A549 (cell line): Measurements from ENCODE around the gene TGIF1. TPM values are rescaled to one million over a fixed set of nuclear protein-coding genes. Genes with fewer than 3 reads are reported as not detected.

Source experiments
- ATAC-seq, 2 experiments: fragments of 200-7000 bp in 1 of 2; fragments of >200 bp in 1 of 2; cut with Nextera tagmentation in 1 of 2; cut with Tn5 transposase in 1 of 2; 3 replicates each; pipeline versions ENCODE4 v1.8.0 to v1.9.1; 2018 to 2020; ENCODE audit warnings: mild to moderate bottlenecking in 1 of 2, moderate library complexity in 1 of 2
- CTCF ChIA-PET: fragments of 300-600 bp; sonication (Branson Sonifier 250); formaldehyde crosslinking; extraction: SDS; loops from one replicate; lab custom pipeline; 2021; ENCODE audit warnings: antibody characterized with exemption, inconsistent platforms; lab: Yijun Ruan, JAX
- POLR2A ChIA-PET: fragments of 350-600 bp; formaldehyde crosslinking; extraction: SDS; loops from one replicate; lab custom pipeline; 2021; ENCODE audit warnings: antibody characterized with exemption, inconsistent platforms; lab: Yijun Ruan, JAX
- DNase-seq, 2 experiments: peaks; one replicate each; pipeline versions ENCODE4 v3.0.0 to v3.0.0-alpha.2; 2011 to 2016; ENCODE audit warnings: low read depth in 1 of 2, low spot score in 1 of 2
- FAIRE-seq: peaks from 2 replicates; lab custom pipeline; 2011; peaks lifted over from hg19 to GRCh38; lab: Jason Lieb, UNC
- H3K27ac ChIP-seq, 2 experiments: fragments of >200 bp; sonication (Bioruptor Twin); formaldehyde crosslinking; 3 replicates each; pipeline ENCODE4 v1.5.1; 2016 to 2017
- H3K4me1 ChIP-seq: fragments of >200 bp; sonication (Bioruptor Twin); formaldehyde crosslinking; 3 replicates; pipeline ENCODE4 v1.6.1; 2016
- H3K4me2 ChIP-seq: fragments of >200 bp; sonication (Bioruptor Twin); formaldehyde crosslinking; 3 replicates; pipeline ENCODE4 v1.6.1; 2016
- H3K4me3 ChIP-seq: fragments of >200 bp; sonication (Bioruptor Twin); formaldehyde crosslinking; 3 replicates; pipeline ENCODE4 v1.5.1; 2016
- H3K9me3 ChIP-seq: fragments of >200 bp; sonication (Bioruptor Twin); formaldehyde crosslinking; 3 replicates; pipeline ENCODE4 v1.6.1; 2016
- BCL3 ChIP-seq: fragments of >200 bp; sonication (Bioruptor Twin); formaldehyde crosslinking; IDR thresholded peaks from 3 replicates; pipeline ENCODE4 v1.6.1; 2016
- BHLHE40 ChIP-seq: IDR thresholded peaks from 2 replicates; pipeline ENCODE4 v1.6.1; 2012; ENCODE audit warnings: low read depth, low read length, inconsistent platforms
- CBX2 ChIP-seq: fragments of 200-600 bp; sonication (generic); IDR thresholded peaks from 2 replicates; pipeline ENCODE4 v1.6.1; 2016; ENCODE audit warnings: low read depth, mild to moderate bottlenecking, borderline replicate concordance
- CBX8 ChIP-seq: fragments of 200-600 bp; sonication (generic); IDR thresholded peaks from 2 replicates; pipeline ENCODE4 v1.6.1; 2016
- CHD4 ChIP-seq: fragments of 200-600 bp; sonication (generic); IDR thresholded peaks from 2 replicates; pipeline ENCODE4 v1.6.1; 2016; ENCODE audit warnings: antibody characterized with exemption, mild to moderate bottlenecking, borderline replicate concordance
- EHF ChIP-seq: fragments of 250-450 bp; sonication (Bioruptor Pico); IDR thresholded peaks from 2 replicates; pipeline ENCODE4 v1.5.0; 2020; ENCODE audit warnings: mild to moderate bottlenecking
- EHMT2 ChIP-seq: fragments of 200-600 bp; sonication (generic); IDR thresholded peaks from 2 replicates; pipeline ENCODE4 v1.6.1; 2016; ENCODE audit warnings: antibody characterized with exemption, low read depth, mild to moderate bottlenecking, moderate library complexity
- ELK1 ChIP-seq: fragments of 150-350 bp; IDR thresholded peaks from 2 replicates; pipeline ENCODE4 v1.6.1; 2014; ENCODE audit warnings: low read depth, mild to moderate bottlenecking, low read length
- ESRRA ChIP-seq: fragments of 150-350 bp; IDR thresholded peaks from 2 replicates; pipeline ENCODE4 v1.6.1; 2014; ENCODE audit warnings: mild to moderate bottlenecking, low read length, borderline replicate concordance
- FOSB ChIP-seq: fragments of 250-450 bp; sonication (Bioruptor Pico); IDR thresholded peaks from 2 replicates; pipeline ENCODE4 v1.5.0; 2020; ENCODE audit warnings: mild to moderate bottlenecking, moderate library complexity
- GATA3 ChIP-seq: IDR thresholded peaks from 2 replicates; pipeline ENCODE4 v1.6.1; 2012; ENCODE audit warnings: borderline replicate concordance
- HOXA7 ChIP-seq: fragments of 250-450 bp; sonication (Bioruptor Pico); IDR thresholded peaks from 2 replicates; pipeline ENCODE4 v1.5.0; 2020; ENCODE audit warnings: mild to moderate bottlenecking, moderate library complexity
- HOXB13 ChIP-seq: fragments of 250-450 bp; sonication (Bioruptor Pico); IDR thresholded peaks from 2 replicates; pipeline ENCODE4 v1.5.0; 2020; ENCODE audit warnings: low read depth, mild to moderate bottlenecking, moderate library complexity
- HOXB5 ChIP-seq: fragments of 250-450 bp; sonication (Bioruptor Pico); IDR thresholded peaks from 2 replicates; pipeline ENCODE4 v1.5.0; 2020; ENCODE audit warnings: mild to moderate bottlenecking, moderate library complexity
- JUNB ChIP-seq: fragments of >200 bp; sonication (Bioruptor Twin); formaldehyde crosslinking; IDR thresholded peaks from 2 replicates; pipeline ENCODE4 v1.6.1; 2016
- MAFK ChIP-seq: fragments of 450-650 bp; IDR thresholded peaks from 2 replicates; pipeline ENCODE4 v1.6.1; 2014; ENCODE audit not compliant: partially characterized antibody
- MAX ChIP-seq: IDR thresholded peaks from 2 replicates; pipeline ENCODE4 v1.6.1; 2012
- MAZ ChIP-seq: fragments of 150-350 bp; IDR thresholded peaks from 2 replicates; pipeline ENCODE4 v1.6.1; 2014; ENCODE audit warnings: antibody characterized with exemption, low read depth, low read length, borderline replicate concordance
- MYC ChIP-seq: IDR thresholded peaks from 2 replicates; pipeline ENCODE4 v1.6.1; 2012; ENCODE audit warnings: mild to moderate bottlenecking, inconsistent platforms, low read length, improper control_type of control experiment, borderline replicate concordance
- NPAS2 ChIP-seq: fragments of 250-450 bp; sonication (Bioruptor Pico); IDR thresholded peaks from 2 replicates; pipeline ENCODE4 v1.8.0; 2022; ENCODE audit warnings: mild to moderate bottlenecking, moderate library complexity, borderline replicate concordance
- NR3C1 ChIP-seq: fragments of >200 bp; sonication (Bioruptor Twin); formaldehyde crosslinking; IDR thresholded peaks from 3 replicates; pipeline ENCODE4 v1.6.1; 2017
- PBX3 ChIP-seq: IDR thresholded peaks from 2 replicates; pipeline ENCODE4 v1.6.1; 2012
- PHF8 ChIP-seq: fragments of 200-600 bp; sonication (generic); IDR thresholded peaks from 2 replicates; pipeline ENCODE4 v1.6.1; 2016; ENCODE audit warnings: low read depth, mild to moderate bottlenecking, antibody characterized with exemption, moderate library complexity, borderline replicate concordance
- POLR2A ChIP-seq: IDR thresholded peaks from 2 replicates; pipeline ENCODE4 v1.6.1; 2012; ENCODE audit warnings: mild to moderate bottlenecking, low read length
- POLR2AphosphoS2 ChIP-seq: conservative IDR thresholded peaks from 2 replicates; pipeline ENCODE4 v1.6.1; 2012; ENCODE audit warnings: low read length, improper control_type of control experiment, inconsistent platforms
- RAD21 ChIP-seq, 2 experiments: fragments of >200 bp in 1 of 2; sonication (Bioruptor Twin) in 1 of 2; formaldehyde crosslinking in 1 of 2; IDR thresholded peaks in 1 of 2; conservative IDR thresholded peaks in 1 of 2; 2 replicates in 1 of 2; 3 replicates in 1 of 2; pipeline ENCODE4 v1.6.1; 2012 to 2018; ENCODE audit warnings: inconsistent platforms in 1 of 2
- RARB ChIP-seq: fragments of 250-450 bp; sonication (Bioruptor Pico); IDR thresholded peaks from 2 replicates; pipeline ENCODE4 v1.8.0; 2021; ENCODE audit warnings: mild to moderate bottlenecking, moderate library complexity
- REST ChIP-seq: fragments of 200-600 bp; sonication (generic); IDR thresholded peaks from 2 replicates; pipeline ENCODE4 v1.6.1; 2016; ENCODE audit warnings: antibody characterized with exemption, mild to moderate bottlenecking, moderate library complexity
- RFX5 ChIP-seq: fragments of 450-650 bp; IDR thresholded peaks from 2 replicates; pipeline ENCODE4 v1.7.1; 2014; ENCODE audit warnings: antibody characterized with exemption, mild to moderate bottlenecking, moderate library complexity
- SMC3 ChIP-seq: fragments of >200 bp; sonication (Bioruptor Twin); formaldehyde crosslinking; IDR thresholded peaks from 3 replicates; pipeline ENCODE4 v1.6.1; 2018; ENCODE audit warnings: inconsistent platforms
- SREBF2 ChIP-seq: fragments of 450-650 bp; IDR thresholded peaks from 2 replicates; pipeline ENCODE4 v1.6.1; 2014; ENCODE audit warnings: mild to moderate bottlenecking, moderate library complexity
- TFCP2L1 ChIP-seq: fragments of 250-450 bp; sonication (Bioruptor Pico); IDR thresholded peaks from 2 replicates; pipeline ENCODE4 v1.5.0; 2021; ENCODE audit warnings: mild to moderate bottlenecking
- TP53 ChIP-seq: fragments of 250-450 bp; sonication (Bioruptor Pico); IDR thresholded peaks from 2 replicates; pipeline ENCODE4 v1.5.0; 2021; ENCODE audit warnings: mild to moderate bottlenecking, moderate library complexity
- USF2 ChIP-seq: fragments of 450-650 bp; IDR thresholded peaks from 2 replicates; pipeline ENCODE4 v1.6.1; 2014; ENCODE audit warnings: antibody characterized with exemption
- ZC3H11A ChIP-seq: fragments of 450-650 bp; IDR thresholded peaks from 2 replicates; pipeline ENCODE4 v1.6.1; 2014; ENCODE audit warnings: antibody characterized with exemption, mild to moderate bottlenecking
- WGBS: methylation state at CpG from one replicate; pipeline ENCODE4 v1.1.6; 2017; ENCODE audit errors: missing lambda C conversion rate; 5-methylcytosine and 5-hydroxymethylcytosine counted together
- polyA plus RNA-seq, 4 experiments: library from polyadenylated mRNA; depleted of rRNA in 3 of 4; stranded (reverse); fragments of >200 nt; fragmentation: RNase III in 1 of 4; extraction: RNeasy Plus Mini Kit Qiagen cat#74134 plus additional on column Dnase treatment in 1 of 4; gene quantifications; 2 replicates in 3 of 4; 3 replicates in 1 of 4; pipeline ENCODE4 v1.2.3, GENCODE V29; 2011 to 2017

Gene TGIF1
- polyA plus RNA-seq, 2 of the 4 experiments (the other 2 are of a cell fraction): 160 to 174 TPM

GRCh38 chr18:3456686-3457069 lies 6.7 kb downstream of the TGIF1 start:
- Histone ChIP-seq H3K27ac (peak overlapping the region; percentile 98 to 100), H3K4me1 (peaks cover 40% of the 10 kb centered on the region), H3K4me3 (peak overlapping the region; percentile 93), H3K4me2 (peak overlapping the region; percentile 98), H3K9me3 (peaks cover 8% of the 10 kb centered on the region; the same call in 1 of the 3 replicates)
- 0% methylated on average over 1 of the region's 1 CpG for WGBS
- DNase-seq (peak in 1 of 2 experiments; percentile 83), FAIRE-seq (no peak), ATAC-seq (peak in 1 of 2 experiments; percentile 26; a peak in 4 of 6 replicates)
- CTCF ChIA-PET: interaction anchor here (1.1 to 11.1 kb wide), 3 partner anchors 138 to 210 kb away, joined by 3 to 109 read pairs (median 40); no protein-coding TSS in a partner anchor
- POLR2A ChIA-PET: interaction anchor here (1.1 to 11.5 kb wide), 5 partner anchors 9 to 209 kb away, joined by 4 to 146 read pairs (median 36); no protein-coding TSS in a partner anchor
- TF ChIP-seq USF2 (no peak), ELK1 (no peak), ZC3H11A (no peak), JUNB (0 out of 2 replicates have a peak, but pooled peaks have one; percentile 32), CBX8 (no peak), NR3C1 (no peak), POLR2A (no peak), RARB (CRISPR knock-in tag) (no peak), BHLHE40 (no peak), NPAS2 (CRISPR knock-in tag) (no peak), SMC3 (no peak), CBX2 (no peak), ESRRA (no peak), PHF8 (no peak), GATA3 (peak; percentile 30; the same call in 1 of the 2 replicates), POLR2AphosphoS2 (0 out of 2 replicates have a peak, but pooled peaks have one; percentile 8), TFCP2L1 (no peak), REST (no peak), MAZ (no peak), HOXB13 (no peak), RAD21 (conservative IDR thresholded peaks at IDR 0.05 in 1 of 2, IDR thresholded peaks at IDR 0.05 in 1 of 2) (no peak), SREBF2 (no peak), BCL3 (peak; percentile 18; the same call in 1 of the 3 replicates), MYC (no peak), RFX5 (no peak), EHMT2 (no peak), MAX (0 out of 2 replicates have a peak, but pooled peaks have one; percentile 8), PBX3 (no peak), EHF (CRISPR knock-in tag) (0 out of 2 replicates have a peak, but pooled peaks have one; percentile 8), HOXA7 (CRISPR knock-in tag) (peak; percentile 13; the same call in 1 of the 2 replicates), MAFK (no peak), TP53 (CRISPR knock-in tag) (no peak), FOSB (CRISPR knock-in tag) (peak; percentile 49; the same call in 1 of the 2 replicates), HOXB5 (CRISPR knock-in tag) (no peak), CHD4 (no peak)
